ENCODE results near the gene PSMD2.

DNA sequence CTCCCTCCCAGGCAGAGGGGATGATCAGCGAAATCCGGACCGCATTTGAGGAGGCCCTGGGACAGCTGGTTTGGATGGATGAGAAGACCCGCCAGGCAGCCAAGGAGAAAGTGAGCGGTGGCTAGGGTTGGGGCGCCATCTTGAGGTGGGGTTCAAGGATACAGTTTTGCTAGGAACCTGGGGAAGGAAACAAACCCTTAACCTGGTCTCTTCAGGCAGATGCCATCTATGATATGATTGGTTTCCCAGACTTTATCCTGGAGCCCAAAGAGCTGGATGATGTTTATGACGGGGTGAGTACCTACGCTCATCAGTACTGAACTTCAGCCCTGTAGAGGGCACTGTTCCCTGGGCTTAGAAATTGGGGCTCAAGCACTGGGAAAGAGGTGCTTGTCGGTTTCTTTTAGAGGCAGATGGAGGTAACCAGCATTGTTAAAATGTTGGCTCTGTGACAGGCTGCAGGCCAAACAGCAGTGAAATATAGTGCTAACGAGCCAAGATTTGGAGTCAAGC lies 9.6 kb upstream of the PSMD2 start:
- TF ChIP-seq CTCF (IDR thresholded peaks at IDR 0.05), result peak; percentile 35 to 72 (median 59)
- no peak for TF ChIP-seq POLR2A (IDR thresholded peaks at IDR 0.05)
